ENCODE data around the gene GP9. TPM values are rescaled to one million over a fixed set of nuclear protein-coding genes. Genes with fewer than 3 reads are reported as not detected.
A peak's percentile ranks its signal among the peaks of the same experiment; 100 is the strongest.
"Not testable (repeated sequence)": the region's sequence is repeated elsewhere in the genome, so short reads cannot be mapped to it uniquely, and the experiment has no call there.

The GP9 gene
- total RNA-seq, 5 donors from 2014 or later (not counting 1 experiment from before 2014, with no cell fraction given), result not detected

- H3K27ac Mint-ChIP-seq, result no peak overlapping the region
- Histone ChIP-seq H3K36me3 (ENCODE audit: control insufficient read depth in 2 of 2, extremely low read depth in 1 of 2, insufficient read depth in 1 of 2, low read length in 1 of 2) (no peaks in the 10 kb centered on the region), H3K9me3 (no peaks in the 10 kb centered on the region), H3K4me3 (ENCODE audit: control insufficient read depth in 1 of 2, extremely low read depth in 1 of 2, low read length in 1 of 2) (no peak overlapping the region), H3K27me3 (replicated peaks in 1 of 2; ENCODE audit: control insufficient read depth in 2 of 2, extremely low read depth in 1 of 2, insufficient read depth in 2 of 2, low read length in 1 of 2) (no peaks in the 10 kb centered on the region), H3K27ac (ENCODE audit: low read length) (no peak overlapping the region), H3K4me1 (ENCODE audit: control insufficient read depth in 1 of 2, extremely low read depth in 1 of 2, insufficient read depth in 2 of 2, low read length in 2 of 2) (peaks cover 0 to 17% of the 10 kb centered on the region in 2 experiments)
- ChIA-PET CTCF (interaction anchor here in 1 of 2 donors (0.7 kb wide), 1 partner anchor 114 kb away, joined by 3 read pairs; no protein-coding TSS in a partner anchor), POLR2A (interaction anchor here in 1 of 2 donors (0.7 kb wide), 2 partner anchors 92 to 1386 kb away, joined by 3 to 7 read pairs; no protein-coding TSS in a partner anchor)
- DNase-seq (no peak), ATAC-seq (replicated peaks in 1 of 4) (no peak)
- no peaks in the 10 kb centered on the region for H3K9me3 Mint-ChIP-seq
- H3K4me1 Mint-ChIP-seq, result peaks cover 14 to 28% (median 15%) of the 10 kb centered on the region in 3 donors
- no peaks in the 10 kb centered on the region for H3K36me3 Mint-ChIP-seq
- 74% methylated on average over 6 of the region's 6 CpGs for WGBS (ENCODE audit: insufficient coverage)
- no peaks in the 10 kb centered on the region for H3K27me3 Mint-ChIP-seq
- H3K4me3 Mint-ChIP-seq, result no peak overlapping the region
These were observed 23.9 kb downstream of the GP9 start for GRCh38 chr3:129084501-129084900.

GRCh38 chr3:129085165-129085715, 24.7 kb downstream of the GP9 start:
- Mint-ChIP-seq H3K4me3 (no peak overlapping the region), H3K27ac (peak overlapping the region; percentile 48 to 57), H3K4me1 (peaks cover 14 to 28% (median 15%) of the 10 kb centered on the region in 3 donors), H3K27me3 (no peaks in the 10 kb centered on the region), H3K9me3 (no peaks in the 10 kb centered on the region), H3K36me3 (no peaks in the 10 kb centered on the region)
- H3K36me3 ChIP-seq (ENCODE audit: control insufficient read depth in 2 of 2, extremely low read depth in 1 of 2, insufficient read depth in 1 of 2, low read length in 1 of 2), result no peaks in the 10 kb centered on the region
- ATAC-seq (replicated peaks in 1 of 4) (no peak), DNase-seq (no peak)
- 94% methylated on average over 10 of the region's 12 CpGs for WGBS (ENCODE audit: insufficient coverage)
- H3K27me3 ChIP-seq (replicated peaks in 1 of 2; ENCODE audit: control insufficient read depth in 2 of 2, extremely low read depth in 1 of 2, insufficient read depth in 2 of 2, low read length in 1 of 2), result no peaks in the 10 kb centered on the region
- no peaks in the 10 kb centered on the region for H3K9me3 ChIP-seq
- ChIA-PET CTCF (interaction anchor here in 1 of 2 donors (0.5 to 0.7 kb wide), 2 partner anchors 18 to 114 kb away, joined by 3 read pairs; no protein-coding TSS in a partner anchor), POLR2A (no interaction called here)
- H3K4me3 ChIP-seq (ENCODE audit: control insufficient read depth in 1 of 2, extremely low read depth in 1 of 2, low read length in 1 of 2), result no peak overlapping the region
- peaks cover 0 to 17% of the 10 kb centered on the region in 2 experiments for H3K4me1 ChIP-seq (ENCODE audit: control insufficient read depth in 1 of 2, extremely low read depth in 1 of 2, insufficient read depth in 2 of 2, low read length in 2 of 2)
- no peak overlapping the region for H3K27ac ChIP-seq (ENCODE audit: low read length)

GRCh38 chr3:129085818-129086217, 25.2 kb downstream of the GP9 start:
- Histone ChIP-seq H3K27me3 (replicated peaks in 1 of 2; ENCODE audit: control insufficient read depth in 2 of 2, extremely low read depth in 1 of 2, insufficient read depth in 2 of 2, low read length in 1 of 2) (no peaks in the 10 kb centered on the region), H3K4me1 (ENCODE audit: control insufficient read depth in 1 of 2, extremely low read depth in 1 of 2, insufficient read depth in 2 of 2, low read length in 2 of 2) (peaks cover 0 to 17% of the 10 kb centered on the region in 2 experiments), H3K36me3 (ENCODE audit: control insufficient read depth in 2 of 2, extremely low read depth in 1 of 2, insufficient read depth in 1 of 2, low read length in 1 of 2) (no peaks in the 10 kb centered on the region), H3K4me3 (ENCODE audit: control insufficient read depth in 1 of 2, extremely low read depth in 1 of 2, low read length in 1 of 2) (no peak overlapping the region), H3K27ac (ENCODE audit: low read length) (no peak overlapping the region), H3K9me3 (no peaks in the 10 kb centered on the region)
- DNase-seq, result no peak
- POLR2A ChIA-PET, result no interaction called here
- peak overlapping the region in 1 of 2 donors; percentile 48 for H3K27ac Mint-ChIP-seq
- CTCF ChIA-PET, result interaction anchor here in 1 of 2 donors (0.5 kb wide), 1 partner anchor 18 kb away, joined by 3 read pairs; no protein-coding TSS in a partner anchor
- H3K4me3 Mint-ChIP-seq, result no peak overlapping the region
- H3K36me3 Mint-ChIP-seq, result no peaks in the 10 kb centered on the region
- no peaks in the 10 kb centered on the region for H3K9me3 Mint-ChIP-seq
- H3K4me1 Mint-ChIP-seq, result peaks cover 14 to 28% (median 15%) of the 10 kb centered on the region in 3 donors
- no peak for ATAC-seq (replicated peaks in 1 of 4)
- WGBS (ENCODE audit: insufficient coverage), result 92% methylated on average over 4 of the region's 4 CpGs
- H3K27me3 Mint-ChIP-seq, result no peaks in the 10 kb centered on the region

DNA sequence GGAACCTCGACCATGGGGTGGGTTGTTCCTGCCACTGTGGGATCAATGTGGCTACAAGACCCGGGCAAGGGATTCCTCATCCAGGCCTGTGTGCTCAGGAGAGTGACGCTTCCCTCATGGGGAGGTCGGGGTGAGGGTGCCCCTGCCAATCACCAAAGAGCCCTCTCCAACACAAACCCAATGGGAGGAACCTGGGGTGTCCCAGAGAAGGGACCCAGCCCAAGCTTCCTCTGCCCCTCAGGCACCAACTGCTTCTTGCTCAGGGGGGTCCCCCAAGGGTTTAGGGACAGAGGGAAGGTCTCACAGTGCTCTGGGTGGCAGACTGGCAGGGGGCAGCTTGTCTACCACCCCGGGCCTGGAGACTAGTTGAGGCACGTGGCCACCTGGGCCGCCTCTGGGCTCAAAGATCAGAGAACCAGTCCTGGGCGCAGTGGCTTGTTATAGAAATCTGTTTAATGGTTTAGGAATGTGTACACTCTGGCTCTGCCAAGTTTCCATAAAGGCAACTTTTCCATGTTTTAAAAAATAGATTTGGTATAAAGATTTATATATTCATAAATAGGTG, 26.6 kb downstream of the GP9 start:
- Histone ChIP-seq H3K4me3 (ENCODE audit: control insufficient read depth in 1 of 2, extremely low read depth in 1 of 2, low read length in 1 of 2) (no peak overlapping the region), H3K4me1 (ENCODE audit: control insufficient read depth in 1 of 2, extremely low read depth in 1 of 2, insufficient read depth in 2 of 2, low read length in 2 of 2) (peaks cover 0 to 9% of the 10 kb centered on the region in 2 experiments), H3K27ac (ENCODE audit: low read length) (no peak overlapping the region), H3K9me3 (no peaks in the 10 kb centered on the region), H3K27me3 (replicated peaks in 1 of 2; ENCODE audit: control insufficient read depth in 2 of 2, extremely low read depth in 1 of 2, insufficient read depth in 2 of 2, low read length in 1 of 2) (no peaks in the 10 kb centered on the region), H3K36me3 (ENCODE audit: control insufficient read depth in 2 of 2, extremely low read depth in 1 of 2, insufficient read depth in 1 of 2, low read length in 1 of 2) (peaks cover 0 to 10% of the 10 kb centered on the region in 2 donors)
- no CpG with 5 or more reads among the region's 8 CpGs for WGBS (ENCODE audit: insufficient coverage)
- H3K4me3 Mint-ChIP-seq, result no peak overlapping the region
- no peaks in the 10 kb centered on the region for H3K27me3 Mint-ChIP-seq
- DNase-seq, result no peak
- no peaks in the 10 kb centered on the region for H3K9me3 Mint-ChIP-seq
- peaks cover 4 to 20% (median 6%) of the 10 kb centered on the region in 3 donors for H3K4me1 Mint-ChIP-seq
- no peak for ATAC-seq (replicated peaks in 1 of 4)
- H3K27ac Mint-ChIP-seq, result peak overlapping the region; percentile 52 to 77
- CTCF ChIA-PET, result no interaction called here
- POLR2A ChIA-PET, result no interaction called here
- H3K36me3 Mint-ChIP-seq, result peaks cover 2% of the 10 kb centered on the region

GRCh38 chr3:129087904-129088303, 27.3 kb downstream of the GP9 start:
- H3K27ac Mint-ChIP-seq; H3K9me3 Mint-ChIP-seq; H3K27me3 ChIP-seq (replicated peaks in 1 of 2; ENCODE audit: control insufficient read depth in 2 of 2, extremely low read depth in 1 of 2, insufficient read depth in 2 of 2, low read length in 1 of 2); CTCF ChIA-PET; H3K27me3 Mint-ChIP-seq; POLR2A ChIA-PET; H3K4me3 ChIP-seq (ENCODE audit: control insufficient read depth in 1 of 2, extremely low read depth in 1 of 2, low read length in 1 of 2); H3K27ac ChIP-seq (ENCODE audit: low read length); H3K4me1 ChIP-seq (ENCODE audit: control insufficient read depth in 1 of 2, extremely low read depth in 1 of 2, insufficient read depth in 2 of 2, low read length in 2 of 2); H3K9me3 ChIP-seq; H3K36me3 Mint-ChIP-seq; H3K4me3 Mint-ChIP-seq: not testable (repeated sequence)
- peaks cover 3 to 18% (median 6%) of the 10 kb centered on the region in 3 donors for H3K4me1 Mint-ChIP-seq
- ATAC-seq (replicated peaks in 1 of 4), result peak; percentile 73 to 78 (median 77)
- peak in 26 of 35 experiments; percentile 8 to 48 (median 26) for DNase-seq
- H3K36me3 ChIP-seq (ENCODE audit: control insufficient read depth in 2 of 2, extremely low read depth in 1 of 2, insufficient read depth in 1 of 2, low read length in 1 of 2), result peaks cover 0 to 13% of the 10 kb centered on the region in 2 donors
- WGBS (ENCODE audit: insufficient coverage), result no CpG with 5 or more reads among the region's 9 CpGs

GRCh38 chr3:129088312-129088711, 27.7 kb downstream of the GP9 start:
- peak in 1 of 4 experiments; percentile 8 for ATAC-seq (replicated peaks in 1 of 4)
- CTCF ChIA-PET; H3K4me3 Mint-ChIP-seq; H3K27me3 Mint-ChIP-seq; POLR2A ChIA-PET; H3K9me3 ChIP-seq; H3K4me3 ChIP-seq (ENCODE audit: control insufficient read depth in 1 of 2, extremely low read depth in 1 of 2, low read length in 1 of 2); H3K27ac Mint-ChIP-seq; H3K27ac ChIP-seq (ENCODE audit: low read length); H3K9me3 Mint-ChIP-seq; H3K36me3 Mint-ChIP-seq; DNase-seq; H3K4me1 ChIP-seq (ENCODE audit: control insufficient read depth in 1 of 2, extremely low read depth in 1 of 2, insufficient read depth in 2 of 2, low read length in 2 of 2); H3K27me3 ChIP-seq (replicated peaks in 1 of 2; ENCODE audit: control insufficient read depth in 2 of 2, extremely low read depth in 1 of 2, insufficient read depth in 2 of 2, low read length in 1 of 2): not testable (repeated sequence)
- H3K36me3 ChIP-seq (ENCODE audit: control insufficient read depth in 2 of 2, extremely low read depth in 1 of 2, insufficient read depth in 1 of 2, low read length in 1 of 2), result peaks cover 0 to 16% of the 10 kb centered on the region in 2 donors
- no CpG with 5 or more reads among the region's 6 CpGs for WGBS (ENCODE audit: insufficient coverage)
- peaks cover 3 to 18% (median 6%) of the 10 kb centered on the region in 3 donors for H3K4me1 Mint-ChIP-seq

Data from T-cell (primary cell).